GM12878 (cell line): Measurements from ENCODE around the gene DLST. TPM values are rescaled to one million over a fixed set of nuclear protein-coding genes. Genes with fewer than 3 reads are reported as not detected.

ENCODE experiments used
- ATAC-seq: fragments of 200-7000 bp; cut with Tn5 transposase; 3 replicates; pipeline ENCODE4 v1.9.1; 2020; ENCODE audit warnings: mild to moderate bottlenecking, moderate library complexity
- BruUV-seq: library from RNA; stranded (reverse); fragments of 400-500 nt; replicated peaks from 2 replicates; lab custom pipeline; 2021; lab: Mats Ljungman, UMichigan
- CTCF ChIA-PET: fragments of 300-600 bp; sonication (Branson Sonifier 250); formaldehyde crosslinking; extraction: SDS; loops from one replicate; lab custom pipeline; 2021; ENCODE audit warnings: inconsistent platforms; lab: Yijun Ruan, JAX
- POLR2A ChIA-PET: fragments of 350-600 bp; formaldehyde crosslinking; extraction: SDS; loops from one replicate; lab custom pipeline; 2021; ENCODE audit warnings: inconsistent platforms; lab: Charles Lee
- RAD21 ChIA-PET: fragments of 300-600 bp; sonication (Branson Sonifier 250); formaldehyde crosslinking; loops from one replicate; lab custom pipeline; 2023; ENCODE audit warnings: antibody characterized with exemption; ENCODE audit not compliant: unreplicated experiment; lab: Charles Lee
- SMC1A ChIA-PET: fragments of 300-600 bp; sonication (Branson Sonifier 250); formaldehyde crosslinking; loops from one replicate; lab custom pipeline; 2023; ENCODE audit not compliant: unreplicated experiment, uncharacterized antibody; lab: Charles Lee
- DNase-seq: peaks from one replicate; pipeline ENCODE4 v3.0.0-alpha.2; 2011; ENCODE audit warnings: low read depth, low spot score
- FAIRE-seq: peaks from 3 replicates; lab custom pipeline; 2011; peaks lifted over from hg19 to GRCh38; lab: Jason Lieb, UNC
- H2AFZ ChIP-seq: 2 replicates; pipeline ENCODE4 v1.6.0; 2011; ENCODE audit warnings: low read depth, low read length, control low read depth; ENCODE audit not compliant: control insufficient read depth
- H3K27ac ChIP-seq: 2 replicates; pipeline ENCODE4 v1.5.1; 2011; ENCODE audit warnings: control low read depth; ENCODE audit not compliant: control insufficient read depth, insufficient read depth
- H3K27me3 ChIP-seq, 2 experiments: replicated peaks in 1 of 2; 2 replicates each; pipeline versions ENCODE4 v1.6.0 to v1.6.1; 2011; ENCODE audit warnings: low read length in 1 of 2; ENCODE audit not compliant: control insufficient read depth in 2 of 2, insufficient read depth in 2 of 2
- H3K36me3 ChIP-seq, 2 experiments: 2 replicates each; pipeline ENCODE4 v1.5.1; 2011; ENCODE audit warnings: low read length in 1 of 2; ENCODE audit not compliant: control insufficient read depth in 2 of 2, insufficient read depth in 2 of 2
- H3K4me1 ChIP-seq: 2 replicates; pipeline ENCODE4 v1.6.1; 2011; ENCODE audit warnings: mild to moderate bottlenecking, low read length, moderate library complexity, mixed read lengths; ENCODE audit not compliant: control insufficient read depth, insufficient read depth
- H3K4me2 ChIP-seq: 2 replicates; pipeline ENCODE4 v1.6.0; 2011; ENCODE audit warnings: control low read depth; ENCODE audit not compliant: control insufficient read depth, insufficient read depth
- H3K4me3 ChIP-seq: fragments of 200-600 bp; sonication (generic); 2 replicates; pipeline ENCODE4 v1.5.1; 2016
- H3K79me2 ChIP-seq: 2 replicates; pipeline ENCODE4 v1.6.0; 2011; ENCODE audit warnings: low read length; ENCODE audit not compliant: control insufficient read depth, insufficient read depth
- H3K9ac ChIP-seq: 2 replicates; pipeline ENCODE4 v1.8.0; 2011; ENCODE audit warnings: low read length, control low read depth, mixed read lengths; ENCODE audit not compliant: control insufficient read depth, insufficient read depth
- H3K9me3 ChIP-seq: replicated peaks from 3 replicates; pipeline ENCODE4 v1.5.1; 2011; ENCODE audit warnings: mild to moderate bottlenecking, low read length; ENCODE audit not compliant: control insufficient read depth, insufficient read depth
- H4K20me1 ChIP-seq: 2 replicates; pipeline ENCODE4 v1.6.0; 2011; ENCODE audit not compliant: control insufficient read depth, insufficient read depth
- ASH2L ChIP-seq: fragments of 300-600, 200-600 bp; sonication (generic); IDR thresholded peaks from 2 replicates; pipeline ENCODE4 v1.6.1; 2017; ENCODE audit warnings: low read depth, mild to moderate bottlenecking, borderline replicate concordance
- BRCA1 ChIP-seq: IDR thresholded peaks from 2 replicates; pipeline ENCODE4 v1.6.1; 2011; ENCODE audit warnings: low read depth, low read length, improper control_type of control experiment
- CHD1 ChIP-seq: IDR thresholded peaks from 2 replicates; pipeline ENCODE4 v1.6.1; 2012; ENCODE audit warnings: low read depth, low read length, improper control_type of control experiment
- EED ChIP-seq: sonication (generic); IDR thresholded peaks from 2 replicates; pipeline ENCODE4 v1.6.1; 2016; ENCODE audit warnings: antibody characterized with exemption, low read depth
- ETV6 ChIP-seq, 2 experiments: fragments of 450-650 bp in 1 of 2; IDR thresholded peaks in 1 of 2; conservative IDR thresholded peaks in 1 of 2; 2 replicates each; pipeline ENCODE4 v1.6.1; 2014; ENCODE audit warnings: antibody characterized with exemption in 1 of 2, borderline replicate concordance in 1 of 2, low read depth in 1 of 2, mild to moderate bottlenecking in 1 of 2, moderate library complexity in 1 of 2
- HCFC1 ChIP-seq: fragments of 150-350 bp; IDR thresholded peaks from 2 replicates; pipeline ENCODE4 v1.6.1; 2014; ENCODE audit warnings: low read length
- LARP7 ChIP-seq: fragments of 450-650 bp; IDR thresholded peaks from 2 replicates; pipeline ENCODE4 v1.6.1; 2017; ENCODE audit warnings: mild to moderate bottlenecking
- MTA2 ChIP-seq: fragments of 450-650 bp; IDR thresholded peaks from 2 replicates; pipeline ENCODE4 v1.6.1; 2016; ENCODE audit warnings: low read depth, mild to moderate bottlenecking, moderate library complexity
- NR2C2 ChIP-seq: IDR thresholded peaks from 2 replicates; pipeline ENCODE4 v1.6.1; 2011; ENCODE audit warnings: borderline replicate concordance, low read depth; ENCODE audit not compliant: control insufficient read depth, insufficient read length
- NRF1 ChIP-seq: conservative IDR thresholded peaks from 2 replicates; pipeline ENCODE4 v1.6.1; 2011; ENCODE audit warnings: mild to moderate bottlenecking, low read depth, low read length, improper control_type of control experiment
- RB1 ChIP-seq: fragments of 450-650 bp; formaldehyde crosslinking; IDR thresholded peaks from 2 replicates; pipeline ENCODE4 v1.6.1; 2017; ENCODE audit warnings: mild to moderate bottlenecking, borderline replicate concordance
- RUNX3 ChIP-seq: IDR thresholded peaks from 2 replicates; pipeline ENCODE4 v1.6.1; 2012; ENCODE audit warnings: low read length, inconsistent platforms
- SP1 ChIP-seq: IDR thresholded peaks from one replicate; pipeline ENCODE4 v1.6.1; 2011; ENCODE audit warnings: low read depth, low read length
- SRF ChIP-seq, 2 experiments: IDR thresholded peaks; 2 replicates each; pipeline ENCODE4 v1.6.1; 2011; ENCODE audit warnings: low read depth in 2 of 2, low read length in 2 of 2, mild to moderate bottlenecking in 1 of 2, moderate library complexity in 1 of 2
- USF2 ChIP-seq: IDR thresholded peaks from 2 replicates; pipeline ENCODE4 v1.6.1; 2011; ENCODE audit warnings: low read depth, low read length, improper control_type of control experiment, borderline replicate concordance
- WRNIP1 ChIP-seq: IDR thresholded peaks from 2 replicates; pipeline ENCODE4 v1.6.1; 2011; ENCODE audit warnings: low read depth, low read length, improper control_type of control experiment, borderline replicate concordance
- ZNF384 ChIP-seq: IDR thresholded peaks from 2 replicates; pipeline ENCODE4 v1.6.1; 2012; ENCODE audit warnings: low read depth, mild to moderate bottlenecking, low read length, improper control_type of control experiment, borderline replicate concordance
- in situ Hi-C: fragments of 300-500 bp; cut with MboI; formaldehyde crosslinking; loops from 9 replicates; pipeline ENCODE4 v1.14.3; 2018; ENCODE audit warnings: mixed read lengths
- intact Hi-C: fragments of 100-400 bp; cut with micrococcal nuclease; formaldehyde crosslinking; loops from one replicate; pipeline ENCODE4 v1.14.2; 2022; ENCODE audit not compliant: unreplicated experiment
- polyA plus RNA-seq, 11 experiments: library from polyadenylated mRNA; depleted of rRNA in 4 of 11; unstranded in 6 of 11; stranded (reverse) in 5 of 11; fragments of >200 nt; fragmentation: Nextera tagmentation in 4 of 11; fragmentation: Illumina TruSeq in 1 of 11; extraction: Ambion mirVana in 4 of 11; extraction: Trizol in 1 of 11; gene quantifications; 1 replicate in 1 of 11; 2 replicates in 10 of 11; pipeline versions ENCODE4 v1.2.1 to v1.2.3, GENCODE V29; 2011 to 2016; ENCODE audit warnings: inconsistent platforms in 2 of 11, missing spikeins in 2 of 11, low read depth in 1 of 11
- total RNA-seq, 4 experiments: library from RNA; depleted of rRNA in 3 of 4; stranded (reverse); fragments of >200 nt in 3 of 4; fragmentation: Illumina TruSeq in 1 of 4; extraction: Trizol in 1 of 4; gene quantifications; 2 replicates each; pipeline versions ENCODE4 v1.2.1 to v1.2.3, GENCODE V29; 2013 to 2021
- TF ChIP-seq, protein P1 (sequence below): fragments of 450-650 bp; IDR thresholded peaks from 2 replicates; pipeline ENCODE4 v1.6.1; 2017; ENCODE audit warnings: mild to moderate bottlenecking, moderate library complexity

Gene DLST
- total and polyA plus RNA-seq, 10 of the 15 experiments (the other 5 are each of a cell fraction or from before 2014, with no cell fraction given) = 2.9 to 141 (median 67.7) TPM

DNA sequence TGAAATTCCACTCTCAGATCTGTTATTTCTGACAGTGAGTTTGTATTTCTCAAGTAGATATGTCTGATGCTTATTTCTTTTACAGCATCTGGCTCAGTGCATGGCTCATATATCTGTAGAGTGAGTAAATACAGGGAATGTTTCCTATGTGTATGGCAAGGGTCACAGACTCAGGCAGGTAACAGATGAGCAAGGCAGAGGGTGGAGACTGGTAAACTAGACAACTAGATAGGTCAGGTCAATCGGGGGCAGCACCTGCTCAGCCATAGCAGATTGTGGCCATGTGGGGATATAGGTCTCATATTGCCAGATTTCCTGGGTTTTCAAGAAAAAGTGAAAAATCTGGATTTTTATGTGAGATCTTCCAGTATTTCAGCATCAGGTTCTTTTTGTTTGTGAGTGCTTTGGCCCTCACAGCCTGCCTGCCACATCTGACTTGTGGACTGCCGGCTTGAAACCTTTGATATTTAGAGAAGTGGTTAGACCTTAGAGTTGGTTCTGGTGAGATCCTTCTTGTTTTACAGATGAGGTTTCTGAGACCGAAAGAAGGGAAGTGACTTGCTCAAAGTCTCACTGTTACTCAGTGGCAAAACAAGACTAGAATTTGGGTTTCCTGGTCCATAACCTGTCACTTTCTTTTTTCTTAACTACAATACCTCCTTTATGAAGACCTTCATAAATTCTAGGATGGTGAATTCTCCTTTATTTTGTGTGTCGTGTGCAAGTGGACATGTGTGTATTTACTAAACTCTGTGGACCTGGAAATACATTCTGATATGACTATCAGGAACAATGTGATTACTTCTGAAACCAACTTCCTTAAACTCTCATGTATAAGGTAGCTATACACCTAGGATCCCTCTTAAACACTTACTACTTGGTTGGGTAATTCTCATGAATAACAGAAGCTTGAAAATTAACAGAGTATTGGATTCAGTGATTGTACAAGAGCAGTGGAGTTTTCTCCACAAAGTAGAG, 40.2 kb upstream of the DLST start (continued):
- TF ChIP-seq ETV6 (conservative IDR thresholded peaks at IDR 0.05 in 1 of 2, IDR thresholded peaks at IDR 0.05 in 1 of 2; ENCODE audit: borderline replicate concordance in 1 of 2, low read depth in 1 of 2) = peak in 1 of 2 experiments; percentile 87; a peak in 2 of 4 replicates
- TF ChIP-seq SP1 = no peak
- TF ChIP-seq MTA2 = peak; percentile 61; the same call in 1 of the 2 replicates
- TF ChIP-seq EED = peak; percentile 64
- TF ChIP-seq CHD1 = no peak
- TF ChIP-seq, all 136 proteins: peak for 36

GRCh38 chr14:74843653-74844052, 38.1 kb upstream of the DLST start:
- no peak overlapping the region for H3K27ac ChIP-seq
- intact Hi-C loops = no loop called here
- H3K4me3 ChIP-seq = no peak overlapping the region
- POLR2A ChIA-PET = interaction anchor here (0.5 kb wide), 1 partner anchor 41 kb away, joined by 5 read pairs; no protein-coding TSS in a partner anchor
- no peak for ATAC-seq
- H3K36me3 ChIP-seq = no peaks in the 10 kb centered on the region; a peak in 1 of 4 replicates
- in situ Hi-C loops = no loop called here
- no TSS peak for BruUV-seq
- RAD21 ChIA-PET = no interaction called here
- SMC1A ChIA-PET = interaction anchor here (1.5 to 2.3 kb wide), 3 partner anchors 10 to 17 kb away, joined by 3 to 16 read pairs (median 13); no protein-coding TSS in a partner anchor
- CTCF ChIA-PET = interaction anchor here (0.6 to 10.6 kb wide), 5 partner anchors 14 to 234 kb away, joined by 3 to 106 read pairs (median 3); no protein-coding TSS in a partner anchor
- H4K20me1 ChIP-seq = no peaks in the 10 kb centered on the region
- no peaks in the 10 kb centered on the region for H3K9me3 ChIP-seq
- peaks cover 28% of the 10 kb centered on the region for H3K4me1 ChIP-seq
- H3K79me2 ChIP-seq = no peaks in the 10 kb centered on the region
- FAIRE-seq = no peak
- H3K4me2 ChIP-seq = no peak overlapping the region
- H2AFZ ChIP-seq = no peak overlapping the region
- no peak for DNase-seq
- H3K27me3 ChIP-seq = no peaks in the 10 kb centered on the region
- H3K9ac ChIP-seq = no peak overlapping the region
- TF ChIP-seq RUNX3 = no peak
- TF ChIP-seq ZNF384 = no peak
- no peak for TF ChIP-seq NRF1
- no peak for TF ChIP-seq WRNIP1
- no peak for TF ChIP-seq USF2
- TF ChIP-seq, protein P1, sequence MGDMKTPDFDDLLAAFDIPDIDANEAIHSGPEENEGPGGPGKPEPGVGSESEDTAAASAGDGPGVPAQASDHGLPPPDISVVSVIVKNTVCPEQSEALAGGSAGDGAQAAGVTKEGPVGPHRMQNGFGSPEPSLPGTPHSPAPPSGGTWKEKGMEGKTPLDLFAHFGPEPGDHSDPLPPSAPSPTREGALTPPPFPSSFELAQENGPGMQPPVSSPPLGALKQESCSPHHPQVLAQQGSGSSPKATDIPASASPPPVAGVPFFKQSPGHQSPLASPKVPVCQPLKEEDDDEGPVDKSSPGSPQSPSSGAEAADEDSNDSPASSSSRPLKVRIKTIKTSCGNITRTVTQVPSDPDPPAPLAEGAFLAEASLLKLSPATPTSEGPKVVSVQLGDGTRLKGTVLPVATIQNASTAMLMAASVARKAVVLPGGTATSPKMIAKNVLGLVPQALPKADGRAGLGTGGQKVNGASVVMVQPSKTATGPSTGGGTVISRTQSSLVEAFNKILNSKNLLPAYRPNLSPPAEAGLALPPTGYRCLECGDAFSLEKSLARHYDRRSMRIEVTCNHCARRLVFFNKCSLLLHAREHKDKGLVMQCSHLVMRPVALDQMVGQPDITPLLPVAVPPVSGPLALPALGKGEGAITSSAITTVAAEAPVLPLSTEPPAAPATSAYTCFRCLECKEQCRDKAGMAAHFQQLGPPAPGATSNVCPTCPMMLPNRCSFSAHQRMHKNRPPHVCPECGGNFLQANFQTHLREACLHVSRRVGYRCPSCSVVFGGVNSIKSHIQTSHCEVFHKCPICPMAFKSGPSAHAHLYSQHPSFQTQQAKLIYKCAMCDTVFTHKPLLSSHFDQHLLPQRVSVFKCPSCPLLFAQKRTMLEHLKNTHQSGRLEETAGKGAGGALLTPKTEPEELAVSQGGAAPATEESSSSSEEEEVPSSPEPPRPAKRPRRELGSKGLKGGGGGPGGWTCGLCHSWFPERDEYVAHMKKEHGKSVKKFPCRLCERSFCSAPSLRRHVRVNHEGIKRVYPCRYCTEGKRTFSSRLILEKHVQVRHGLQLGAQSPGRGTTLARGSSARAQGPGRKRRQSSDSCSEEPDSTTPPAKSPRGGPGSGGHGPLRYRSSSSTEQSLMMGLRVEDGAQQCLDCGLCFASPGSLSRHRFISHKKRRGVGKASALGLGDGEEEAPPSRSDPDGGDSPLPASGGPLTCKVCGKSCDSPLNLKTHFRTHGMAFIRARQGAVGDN = no peak
- no peak for TF ChIP-seq NR2C2
- no peak for TF ChIP-seq RB1
- TF ChIP-seq LARP7 = no peak
- TF ChIP-seq HCFC1 = no peak
- no peak for TF ChIP-seq BRCA1
- no peak for TF ChIP-seq SRF (IDR thresholded peaks at IDR 0.05; ENCODE audit: low read depth in 2 of 2, low read length in 2 of 2)
- no peak for TF ChIP-seq ASH2L
